Stimulated activated CD4-positive, alpha-beta T cell treated with anti-CD3 and anti-CD28 coated beads, TNF-alpha, amount 100 ng/mL, for 4 hours (primary cell): ENCODE data around the gene GABRP.
"Not testable (repeated sequence)": the region's sequence is repeated elsewhere in the genome, so short reads cannot be mapped to it uniquely, and the experiment has no call there.

ENCODE experiments used
- DNase-seq, 3 experiments: peaks; one replicate each; pipeline ENCODE4 v3.0.0-alpha.2; 2020; ENCODE audit warnings: low read depth in 3 of 3

Gene GABRP, protein sequence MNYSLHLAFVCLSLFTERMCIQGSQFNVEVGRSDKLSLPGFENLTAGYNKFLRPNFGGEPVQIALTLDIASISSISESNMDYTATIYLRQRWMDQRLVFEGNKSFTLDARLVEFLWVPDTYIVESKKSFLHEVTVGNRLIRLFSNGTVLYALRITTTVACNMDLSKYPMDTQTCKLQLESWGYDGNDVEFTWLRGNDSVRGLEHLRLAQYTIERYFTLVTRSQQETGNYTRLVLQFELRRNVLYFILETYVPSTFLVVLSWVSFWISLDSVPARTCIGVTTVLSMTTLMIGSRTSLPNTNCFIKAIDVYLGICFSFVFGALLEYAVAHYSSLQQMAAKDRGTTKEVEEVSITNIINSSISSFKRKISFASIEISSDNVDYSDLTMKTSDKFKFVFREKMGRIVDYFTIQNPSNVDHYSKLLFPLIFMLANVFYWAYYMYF

DNA sequence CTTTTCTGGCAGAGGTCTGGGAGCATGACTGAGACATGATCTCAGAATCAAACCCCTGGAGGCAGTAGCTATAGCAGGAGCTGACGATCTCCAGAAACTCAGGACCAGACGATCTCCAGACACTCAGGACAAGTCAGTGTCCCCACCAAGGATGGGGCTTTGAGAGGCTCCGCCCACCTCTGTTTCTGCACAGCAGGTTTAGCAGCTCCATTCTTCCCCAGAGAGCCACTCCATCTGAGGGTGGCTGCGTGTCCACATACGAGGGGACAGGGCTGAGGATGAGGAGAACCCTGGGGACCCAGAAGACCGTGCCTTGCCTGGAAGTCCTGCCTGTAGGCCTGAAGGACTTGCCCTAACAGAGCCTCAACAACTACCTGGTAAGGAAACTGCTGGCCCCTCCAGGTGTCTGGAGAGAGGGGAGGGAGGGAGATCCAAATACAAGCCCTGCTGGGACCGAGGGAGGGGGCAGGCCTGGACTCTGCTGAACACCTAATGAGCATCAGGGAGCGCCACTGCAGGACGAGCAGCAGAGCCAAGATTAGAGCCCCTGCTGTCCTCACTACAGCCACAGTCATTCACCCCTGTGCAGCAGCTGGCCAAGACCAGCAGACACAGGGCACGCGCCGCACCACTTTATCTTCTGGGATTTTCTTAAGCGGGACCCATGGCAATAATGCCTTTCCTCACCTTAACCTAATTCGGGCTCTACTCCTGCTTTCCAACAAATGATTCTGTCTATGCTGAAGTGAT is at the start of gene GABRP:
Gene GABRP (plus strand): TSS at position 228 of the 750 bp plus-strand sequence. CDS start 4,891 bp downstream, outside the sequence.
- no peak for DNase-seq

DNA sequence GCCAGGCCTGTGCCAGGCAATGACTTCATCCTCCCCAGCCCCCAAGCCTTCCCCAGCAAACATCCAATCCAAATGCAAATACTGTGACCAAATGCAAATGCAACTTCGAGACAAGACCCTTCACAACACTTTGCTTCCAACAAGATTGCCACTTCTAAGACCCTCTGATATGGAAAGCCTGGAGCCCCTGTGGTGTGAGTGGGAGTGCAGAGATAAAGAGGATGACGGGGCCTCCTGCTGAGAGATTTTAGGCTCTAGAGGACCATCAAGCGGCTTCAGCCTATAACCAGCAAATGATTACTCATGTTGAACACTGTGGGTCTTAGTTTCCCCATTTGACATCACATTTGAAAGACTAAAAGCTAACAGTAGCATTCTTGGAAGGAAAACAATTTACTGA is 46.6 kb upstream of the GABRP start:
- no peak for DNase-seq

DNA sequence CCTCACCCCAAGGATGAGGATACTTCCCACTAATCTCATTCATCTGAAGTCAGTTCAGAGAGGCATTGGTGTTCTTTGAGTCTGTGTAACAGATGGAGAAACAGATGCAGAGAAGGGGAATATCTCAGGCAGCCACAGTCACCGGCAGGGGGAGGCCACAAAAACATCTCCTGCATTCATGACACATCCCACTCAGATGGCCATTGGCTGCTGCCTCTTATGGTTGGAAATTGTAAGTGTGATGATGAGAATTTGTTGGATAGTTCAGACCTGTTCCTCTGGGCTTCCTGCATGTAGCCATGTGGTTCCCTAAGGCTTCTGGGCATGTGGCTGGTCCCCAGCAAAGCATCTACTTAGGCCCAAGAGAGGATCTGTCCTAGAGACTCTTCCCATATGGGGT is 45.9 kb upstream of the GABRP start:
- DNase-seq: no peak

DNA sequence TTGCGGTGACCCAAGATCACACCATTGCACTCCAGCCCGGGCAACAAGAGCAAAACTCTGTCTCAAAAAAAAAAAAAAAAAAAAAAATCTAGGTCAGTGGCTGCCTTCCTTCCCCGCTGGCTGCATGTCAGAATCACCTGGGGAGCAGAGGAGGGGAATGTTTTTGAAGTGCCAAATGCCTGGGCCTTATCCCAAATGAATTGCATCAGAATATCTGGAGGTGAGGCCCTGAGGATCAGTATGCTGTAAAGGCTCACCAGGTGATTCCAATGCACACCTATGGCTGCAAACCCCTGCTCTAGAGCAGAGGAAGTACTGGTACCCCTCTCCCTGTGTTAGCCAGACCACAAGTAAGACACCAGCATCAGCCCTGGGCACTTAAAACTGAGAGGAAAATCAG is 44.7 kb upstream of the GABRP start:
- no peak for DNase-seq

DNA sequence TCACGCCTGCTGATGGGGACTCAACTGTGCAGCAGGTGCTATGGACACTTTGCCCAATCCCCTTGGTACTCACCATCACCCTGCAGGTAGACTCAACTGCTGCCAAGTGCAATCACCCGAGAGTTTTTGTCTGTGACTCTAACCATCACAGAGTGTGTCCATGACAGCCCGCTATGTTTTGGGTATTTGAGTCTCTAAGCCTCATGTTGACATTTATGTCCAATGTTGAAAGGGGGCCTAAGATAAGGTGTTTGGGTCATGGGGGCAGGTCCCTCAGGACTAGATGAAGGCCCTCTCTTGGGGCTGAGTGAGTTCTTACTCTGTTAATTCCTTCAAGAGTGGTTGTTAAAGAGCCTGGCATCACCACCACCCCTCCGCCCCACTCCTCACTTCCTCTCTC is 44.1 kb upstream of the GABRP start:
- no peak for DNase-seq

DNA sequence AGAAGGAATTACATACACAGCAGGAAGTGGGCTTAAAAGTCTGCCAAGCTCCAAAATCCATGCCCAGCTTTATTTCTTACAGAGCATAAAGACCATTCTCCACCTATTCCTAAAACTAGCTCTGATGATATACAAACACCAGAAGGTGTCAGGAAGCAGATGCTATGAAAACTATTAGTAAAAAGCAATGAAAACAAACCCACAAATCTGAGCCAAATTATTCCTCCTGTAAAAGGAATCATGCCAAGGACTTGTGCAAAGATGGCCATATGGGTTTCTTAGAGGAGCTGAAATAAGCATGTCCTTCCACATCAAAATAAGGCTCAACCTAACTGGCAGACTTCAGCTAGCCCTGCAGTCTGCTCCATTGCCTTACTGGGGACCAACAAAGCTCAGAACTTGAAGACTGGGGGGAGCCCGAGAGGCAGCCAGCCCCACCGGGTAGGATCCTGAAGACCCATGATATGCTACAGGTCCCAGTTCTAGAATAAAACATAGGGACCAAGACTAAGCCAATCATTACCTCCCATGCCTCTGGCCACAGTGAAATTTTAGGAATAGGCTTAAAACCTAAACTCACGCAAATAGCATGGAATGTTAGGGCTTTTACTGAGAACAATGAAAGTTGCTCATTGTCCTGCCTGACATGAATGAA is 42.8 kb upstream of the GABRP start:
- DNase-seq: no peak

DNA sequence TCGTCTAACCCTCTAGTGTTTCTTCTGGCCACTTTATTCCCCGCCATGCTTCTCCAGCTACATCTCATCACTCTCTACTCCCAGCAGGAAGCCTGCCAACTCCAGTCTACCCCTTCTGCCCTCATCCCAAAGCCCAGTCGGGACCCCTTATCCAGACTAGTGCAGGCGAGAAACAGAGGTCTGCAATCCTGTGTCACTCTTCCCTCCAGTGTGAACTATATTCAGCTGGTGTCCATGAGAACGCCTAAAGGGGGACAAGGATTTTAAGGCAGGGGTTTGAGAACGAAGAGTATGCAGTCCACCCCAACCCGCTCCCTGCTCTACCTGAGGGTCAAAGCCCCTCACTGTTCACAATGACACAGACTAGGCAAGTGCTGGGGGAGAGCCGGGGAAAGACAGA is 41.7 kb upstream of the GABRP start:
- DNase-seq: no peak

DNA sequence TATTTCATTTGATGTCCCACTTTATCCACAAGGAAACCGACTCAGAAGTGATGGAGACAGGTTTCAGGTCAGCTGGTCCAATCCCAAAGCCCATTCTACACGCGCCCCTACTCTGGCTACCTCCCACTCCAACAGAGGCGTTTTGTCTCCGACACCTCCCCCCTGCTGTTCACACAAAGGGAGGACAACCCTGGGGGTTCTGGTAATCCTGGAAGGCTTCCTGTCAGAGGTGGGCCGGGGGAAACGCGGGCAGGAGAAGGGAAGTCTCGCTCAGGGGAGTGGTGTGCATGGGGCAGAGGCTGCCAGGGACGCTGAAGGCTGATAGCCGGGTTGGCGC is 39.7 kb upstream of the GABRP start:
- no peak for DNase-seq

DNA sequence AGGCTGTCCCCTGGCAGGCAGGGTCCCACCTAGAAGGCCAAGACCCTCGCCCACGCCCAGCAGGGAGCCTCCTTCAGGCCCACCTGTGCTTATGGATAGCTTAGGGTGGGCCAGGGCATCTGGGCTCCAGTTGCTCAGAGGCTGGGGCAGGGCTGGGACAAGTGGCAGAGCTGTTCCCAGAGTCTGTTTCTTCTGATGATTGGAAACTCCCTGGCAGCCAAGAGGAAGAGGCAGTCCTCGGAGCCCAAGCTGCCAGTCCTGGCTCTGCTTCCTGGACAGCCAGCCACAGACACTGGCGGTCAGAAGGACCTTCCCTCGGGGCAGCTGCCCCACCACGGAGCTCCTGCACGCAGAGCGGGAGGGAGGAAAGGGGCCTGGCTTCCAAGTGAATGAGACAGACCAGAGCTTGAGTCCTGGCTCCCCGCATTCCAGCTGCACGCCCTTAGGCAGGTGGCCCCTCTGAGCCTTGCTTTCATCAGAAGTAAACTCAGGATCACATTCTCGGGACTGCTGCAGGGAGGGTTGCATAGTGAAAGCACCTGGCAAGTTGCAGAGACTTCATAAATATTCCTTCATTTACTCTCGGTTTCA is 37.9 kb upstream of the GABRP start:
- no peak for DNase-seq

DNA sequence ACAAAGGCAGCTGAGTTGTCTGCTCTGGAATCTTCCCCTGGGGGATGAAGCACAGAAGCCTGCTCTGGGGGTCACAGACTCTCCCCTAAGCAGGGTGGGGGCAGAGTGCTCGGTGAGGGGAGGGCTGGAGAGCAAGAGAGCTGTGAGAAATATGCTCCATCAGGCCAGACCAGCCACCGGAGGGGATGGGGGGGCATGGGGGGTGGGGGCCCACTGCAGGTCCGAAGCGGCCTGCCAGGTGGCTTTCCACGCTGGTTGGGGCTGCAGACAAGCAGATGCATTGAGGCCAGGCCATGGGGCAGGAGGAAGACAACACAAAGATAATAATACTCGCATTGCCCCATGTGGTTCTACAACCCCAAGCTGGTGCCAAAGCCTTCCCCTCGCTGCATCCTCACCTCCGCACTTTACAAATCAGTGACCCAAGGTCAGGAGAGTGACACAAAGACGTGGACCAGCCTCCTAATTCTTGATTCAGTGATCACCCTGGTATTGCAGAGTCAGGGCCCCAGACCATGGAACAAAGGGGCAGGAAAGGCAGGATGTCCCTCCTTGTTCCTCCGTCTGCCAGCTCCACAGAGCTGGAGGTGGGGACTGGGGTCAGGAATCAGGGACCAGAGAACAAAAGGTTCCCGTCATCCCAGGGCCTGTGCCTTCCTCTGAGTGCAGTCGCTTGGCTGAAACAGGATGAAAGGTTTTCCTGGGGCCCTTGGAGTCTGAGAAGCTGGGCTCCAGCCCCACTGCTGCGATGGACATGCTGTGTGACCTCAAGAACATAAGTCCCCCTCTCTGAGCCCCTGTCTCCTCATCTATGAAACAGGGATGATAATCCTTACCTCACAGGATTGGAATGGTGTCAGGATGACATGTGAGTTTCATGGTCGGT is 37.2 kb upstream of the GABRP start:
- DNase-seq: no peak

DNA sequence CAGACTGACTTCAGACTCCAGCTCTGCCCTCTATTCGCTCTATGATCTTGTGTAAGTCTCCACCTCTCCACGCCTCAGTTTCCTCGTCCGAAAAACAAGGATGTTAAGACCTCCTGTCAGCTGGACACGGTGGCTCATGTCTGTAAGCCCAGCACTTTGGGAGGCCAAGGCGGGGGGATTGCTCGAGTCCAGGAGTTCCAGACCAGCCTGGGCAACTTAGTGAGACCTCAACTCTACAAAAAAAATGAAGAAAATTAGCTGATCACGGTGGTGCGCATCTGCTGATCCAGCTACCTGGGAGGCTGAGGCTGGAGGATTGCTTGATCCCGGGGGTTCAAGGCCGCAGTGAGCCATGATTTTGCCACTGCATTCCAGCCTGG is 36.6 kb upstream of the GABRP start:
- DNase-seq: no peak

DNA sequence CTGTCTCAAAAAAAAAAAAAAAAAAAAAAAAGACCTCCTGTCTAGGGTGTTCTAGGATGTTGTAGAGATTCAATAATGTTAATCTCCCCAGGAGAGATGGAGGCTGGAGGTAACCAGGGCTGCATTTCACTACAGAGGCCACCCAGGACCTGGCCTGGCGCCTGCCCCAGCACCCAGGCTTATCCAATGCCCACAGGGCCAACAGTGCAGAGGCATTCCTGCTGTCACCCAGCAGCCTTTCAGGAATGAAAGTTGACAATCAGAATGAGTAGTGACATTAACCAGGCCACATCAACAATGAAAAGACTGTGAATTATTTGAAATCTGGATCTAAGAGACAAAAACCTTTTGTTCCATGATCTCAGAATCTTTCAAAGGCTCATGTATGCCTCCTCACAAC is 36.2 kb upstream of the GABRP start:
- DNase-seq: no peak

DNA sequence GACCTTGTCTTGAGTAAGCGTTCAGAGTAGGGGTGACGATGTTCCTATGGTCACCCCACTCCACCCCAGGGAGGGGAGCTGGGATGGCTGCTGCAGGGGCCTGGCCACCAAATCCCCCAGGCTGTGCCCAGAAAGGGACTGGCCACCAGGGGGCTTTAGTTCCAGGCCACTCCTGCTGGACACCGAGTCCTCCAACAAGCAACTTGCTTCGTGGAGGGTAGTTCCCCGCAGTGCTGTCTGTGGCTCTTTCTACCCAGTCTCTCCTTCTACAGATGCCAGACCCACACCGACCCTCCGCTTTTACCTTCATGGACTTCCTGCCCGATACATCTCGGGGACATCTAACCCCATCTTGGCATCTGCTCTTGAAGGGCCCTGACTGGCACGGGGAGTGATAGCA is 35.7 kb upstream of the GABRP start:
- no peak for DNase-seq

DNA sequence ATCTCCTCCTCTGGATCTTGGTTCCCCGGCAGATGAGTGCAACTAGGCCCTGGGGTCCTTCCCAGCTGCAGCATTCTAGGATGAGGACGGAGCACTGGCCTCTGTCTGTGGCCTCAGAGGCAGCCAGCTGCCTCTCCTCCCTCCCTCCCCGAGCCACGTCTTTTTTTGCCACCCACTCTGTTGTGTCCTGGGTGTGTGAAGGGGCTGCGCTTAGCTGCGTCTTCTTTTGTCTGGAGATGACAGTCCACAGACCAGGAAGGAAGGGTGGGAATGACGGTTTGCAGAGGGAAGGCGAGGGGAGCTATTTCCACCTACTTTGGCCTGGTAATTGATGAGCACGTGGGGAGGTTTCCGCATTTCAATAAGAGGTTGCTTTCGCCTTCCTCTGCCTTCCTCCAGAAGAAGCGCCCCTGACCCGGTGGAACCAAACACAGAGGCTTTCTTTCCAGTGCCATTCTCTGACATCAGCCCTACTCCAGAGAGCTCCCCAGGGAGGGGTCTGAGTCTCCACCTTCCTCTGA is 34.5 kb upstream of the GABRP start:
- no peak for DNase-seq

DNA sequence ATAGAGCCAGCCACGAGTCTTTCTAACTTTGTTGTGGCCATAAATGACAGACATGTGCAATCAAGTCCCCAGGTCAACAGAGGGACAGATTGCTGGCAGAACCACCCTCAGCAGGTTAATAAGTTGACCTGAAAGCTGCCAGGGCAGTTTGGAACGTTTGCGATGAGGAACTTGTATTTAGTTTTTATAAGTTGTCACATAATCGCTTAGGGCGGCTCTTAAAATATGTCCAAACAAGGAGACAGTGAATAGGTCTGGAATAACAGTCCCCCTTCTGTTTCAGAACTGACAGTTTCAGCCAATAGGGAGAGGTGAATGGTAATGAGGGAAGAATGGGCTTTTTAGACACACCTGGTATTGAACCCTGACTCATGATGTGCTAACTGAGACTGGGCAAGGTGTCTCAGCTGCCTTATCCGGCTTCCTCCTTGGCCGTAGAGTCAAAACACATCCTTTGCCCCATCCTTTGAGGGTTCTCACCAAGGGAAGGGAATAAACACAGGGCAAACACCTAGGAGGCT is 33.6 kb upstream of the GABRP start:
- DNase-seq: no peak

DNA sequence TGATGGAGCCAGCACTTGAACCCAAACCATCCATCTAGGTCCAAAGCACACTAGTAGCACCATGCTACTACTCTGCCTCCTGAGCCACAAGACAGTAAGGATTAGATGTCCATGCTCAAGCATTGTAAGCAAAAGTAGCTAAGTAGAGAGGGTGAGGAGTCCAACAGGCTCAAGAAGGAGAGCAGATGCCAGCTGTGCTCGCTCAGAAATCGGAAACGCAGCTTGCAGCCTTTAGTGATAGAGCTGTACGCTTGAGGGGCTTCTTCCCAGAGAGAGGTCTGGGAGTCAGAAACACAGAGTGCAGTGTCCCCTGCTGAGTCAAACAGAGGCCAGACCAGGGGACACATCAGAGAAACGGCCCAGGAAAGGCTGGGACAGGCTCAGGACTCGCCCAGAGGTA is 32.7 kb upstream of the GABRP start:
- DNase-seq: no peak

DNA sequence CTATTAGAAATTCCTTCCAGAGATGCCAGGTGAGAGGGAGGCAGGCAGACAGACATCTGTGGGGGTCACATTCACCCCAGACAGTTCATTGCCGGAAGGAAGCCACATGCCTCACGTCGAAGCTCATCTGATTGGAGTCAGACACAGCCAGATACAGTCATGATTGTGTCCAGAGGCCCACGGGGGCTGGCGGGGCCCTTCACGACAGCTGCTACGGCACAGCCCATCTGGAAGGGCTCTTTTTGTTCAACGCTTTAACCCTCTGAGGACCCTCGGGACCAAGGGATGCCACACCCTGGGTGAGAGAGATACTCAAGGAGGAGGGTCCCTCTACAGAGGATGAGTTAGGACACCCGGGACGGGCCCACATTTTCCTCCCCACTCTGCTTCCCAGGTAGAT is 31.9 kb upstream of the GABRP start:
- no peak for DNase-seq

DNA sequence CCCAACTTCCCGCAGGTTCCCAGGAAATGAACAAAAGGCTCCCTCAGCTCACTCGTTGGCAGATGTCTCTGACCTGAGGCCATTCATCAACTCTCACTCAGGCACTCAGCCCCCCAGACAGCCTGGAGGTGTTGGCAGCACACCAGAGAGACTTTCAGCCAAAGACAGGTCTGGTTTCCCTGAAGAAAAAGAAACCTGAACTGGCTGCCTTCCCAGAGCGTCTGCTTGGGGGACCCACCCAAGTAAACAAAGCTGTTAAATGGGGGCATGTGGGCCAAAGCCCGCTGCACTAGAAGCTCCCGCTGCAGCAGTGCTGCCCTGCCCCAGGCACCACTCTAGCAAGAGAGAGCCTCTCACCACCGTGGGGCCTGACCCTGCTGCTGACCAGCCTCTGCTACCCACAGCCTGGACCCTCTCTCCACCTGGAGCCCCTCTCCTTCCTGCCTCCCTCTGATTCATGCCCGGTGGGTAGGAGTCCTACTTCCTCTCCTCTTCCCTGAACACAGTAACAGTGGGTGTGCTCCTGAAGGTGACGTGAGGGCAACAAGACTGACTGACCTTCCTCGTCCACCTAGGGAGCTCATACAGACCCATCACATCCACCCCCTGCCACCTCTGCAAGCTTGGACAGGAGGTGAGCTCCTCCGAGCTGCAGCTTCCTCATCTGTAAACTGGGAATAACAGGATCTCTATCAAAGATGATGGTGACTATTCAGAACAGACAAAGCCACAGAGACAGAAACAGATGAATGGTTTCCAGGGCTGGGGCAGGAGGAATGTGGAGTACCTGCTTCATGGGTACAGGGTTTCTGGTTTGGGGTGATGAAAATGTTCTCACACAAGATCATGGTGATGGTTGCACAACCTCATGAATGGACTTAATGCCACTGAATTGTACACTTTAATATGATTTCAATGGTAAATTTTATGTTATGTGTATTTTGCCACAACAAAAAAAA is 31.0 kb upstream of the GABRP start:
- no peak for DNase-seq

DNA sequence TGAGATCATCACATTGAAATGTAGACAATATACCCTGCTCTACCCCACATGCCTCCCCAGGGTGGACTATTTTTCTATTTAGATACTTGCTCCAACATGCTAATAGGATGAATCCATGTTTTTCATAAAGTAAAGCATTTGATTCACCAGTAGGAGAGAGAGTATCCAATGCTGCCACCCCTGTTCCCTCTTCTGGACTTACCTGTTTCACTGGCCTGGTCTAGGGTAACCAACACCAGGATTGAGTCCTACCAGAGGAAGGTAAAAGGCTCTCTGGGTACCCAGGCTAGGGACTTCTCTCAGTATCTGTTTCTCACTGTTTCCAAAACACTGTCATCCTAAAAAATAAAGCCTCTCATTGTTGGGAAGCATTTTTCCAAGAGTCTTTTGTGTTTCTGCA is 30.2 kb upstream of the GABRP start:
- DNase-seq: no peak

DNA sequence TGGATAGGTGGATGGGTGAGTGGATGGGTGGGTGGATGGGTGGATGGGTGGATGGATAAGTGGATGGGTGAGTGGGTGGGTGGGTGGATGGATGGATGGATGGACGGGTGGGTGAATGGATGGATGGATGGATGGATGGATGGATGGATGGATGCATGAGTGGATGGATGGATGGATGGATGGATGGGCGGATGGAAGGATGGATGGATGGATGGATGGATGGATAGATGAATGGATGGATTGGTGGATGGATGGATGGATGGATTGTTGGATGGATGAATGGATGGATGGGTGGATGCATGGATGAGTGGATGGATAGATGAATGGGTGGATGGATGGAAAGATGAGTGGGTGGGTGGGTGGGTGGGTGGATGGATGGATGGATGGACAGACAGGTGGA is 29.0 kb upstream of the GABRP start:
- not testable (repeated sequence) for DNase-seq
